Activated CD4-positive, CD25-positive, alpha-beta regulatory T cell treated with anti-CD3 and anti-CD28 coated beads, Interleukin-2, amount 50 U/mL, for 72 hours (primary cell): ENCODE data around the gene SRPK2.
"Not testable (repeated sequence)": the region's sequence is repeated elsewhere in the genome, so short reads cannot be mapped to it uniquely, and the experiment has no call there.

Source experiments
- DNase-seq: peaks from one replicate; pipeline ENCODE4 v3.0.0; 2021

Gene SRPK2

DNA sequence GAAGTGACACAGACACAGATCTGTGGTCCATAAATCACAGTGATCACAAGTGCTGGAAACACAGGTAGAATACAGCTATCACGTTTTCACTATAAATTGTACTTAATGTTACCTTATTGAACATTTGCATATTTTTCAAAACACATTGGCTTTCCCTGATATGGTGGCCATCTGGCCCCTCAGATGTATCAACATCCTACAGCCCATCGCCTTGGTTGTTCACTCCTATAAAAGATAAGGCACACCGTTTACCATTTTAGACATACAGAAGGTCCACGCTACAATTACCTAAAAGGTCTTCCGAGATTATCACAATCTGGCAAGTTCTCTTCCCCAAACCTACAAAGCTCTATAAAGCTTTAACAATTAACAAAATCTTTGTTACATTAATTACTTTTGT lies 91.4 kb downstream of the SRPK2 start:
- no peak for DNase-seq

DNA sequence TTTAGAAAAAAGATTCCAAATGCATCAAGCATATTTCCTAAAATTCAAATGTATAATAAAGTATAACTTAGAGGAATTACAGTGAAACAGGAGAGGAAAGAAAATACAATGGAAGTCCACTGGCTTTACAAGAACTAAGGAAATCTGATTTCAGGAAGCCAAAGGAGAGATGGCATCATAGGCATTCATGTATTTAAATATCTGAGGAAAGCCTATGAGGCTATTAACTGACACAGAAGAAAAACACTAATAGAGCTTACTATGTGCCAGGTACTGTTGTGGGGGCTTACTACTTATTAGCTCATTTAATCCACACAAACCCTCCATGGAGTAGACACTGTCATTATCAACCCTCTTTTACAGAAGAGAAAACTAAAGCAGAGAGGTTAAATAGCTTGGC lies 92.2 kb downstream of the SRPK2 start:
- no peak for DNase-seq

DNA sequence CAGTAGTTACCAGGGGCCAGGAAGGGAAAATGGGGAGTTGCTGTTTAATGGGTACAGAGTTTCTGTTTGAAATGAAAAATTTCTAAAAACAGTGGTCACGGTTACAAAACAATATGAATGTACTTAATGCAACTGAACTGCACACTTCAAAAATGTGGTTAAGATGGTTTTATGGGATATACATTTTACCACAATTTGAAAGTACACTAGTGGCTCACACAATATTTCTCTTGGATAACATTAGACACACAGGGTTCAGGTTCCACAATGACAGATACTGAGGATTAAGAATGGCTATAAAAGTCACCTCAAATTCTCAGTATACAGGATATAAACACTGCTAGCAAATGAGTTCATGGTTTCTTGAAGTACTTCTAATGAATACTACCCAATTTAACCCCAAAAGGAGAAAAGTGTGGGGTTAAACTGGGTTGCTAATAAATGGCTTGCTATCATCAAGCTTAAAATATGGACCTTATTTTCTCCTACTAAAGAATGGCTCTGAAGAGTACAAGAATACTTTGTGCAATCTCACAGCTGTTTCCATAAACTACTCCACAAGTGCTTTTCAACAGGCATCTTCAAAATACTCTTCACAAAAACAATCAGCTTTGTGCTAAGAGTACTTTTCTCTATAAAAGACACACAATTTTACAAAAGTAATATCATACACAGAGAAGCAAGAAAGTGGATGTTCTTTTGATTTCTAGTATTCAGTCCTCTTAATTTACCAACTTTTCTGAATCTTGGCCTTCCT lies 92.9 kb downstream of the SRPK2 start:
- DNase-seq: no peak

DNA sequence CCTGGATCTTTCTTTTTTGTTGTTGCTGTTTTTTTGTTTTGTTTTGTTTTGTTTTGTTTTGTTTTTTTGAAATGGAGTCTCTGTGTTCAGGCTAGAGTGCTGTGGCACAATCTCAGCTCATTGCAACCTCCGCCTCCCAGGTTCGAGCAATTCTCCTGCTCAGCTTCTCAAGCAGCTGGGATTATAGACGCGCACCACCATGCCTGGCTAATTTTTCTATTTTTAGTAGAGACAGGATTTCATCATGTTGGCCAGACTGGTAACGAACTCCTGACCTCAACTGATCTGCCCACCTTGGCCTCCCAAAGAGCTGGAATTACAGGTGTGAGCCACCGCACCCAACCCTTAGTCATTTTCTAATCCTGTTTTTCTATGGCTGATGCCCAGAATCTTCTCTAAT lies 94.2 kb downstream of the SRPK2 start:
- not testable (repeated sequence) for DNase-seq

DNA sequence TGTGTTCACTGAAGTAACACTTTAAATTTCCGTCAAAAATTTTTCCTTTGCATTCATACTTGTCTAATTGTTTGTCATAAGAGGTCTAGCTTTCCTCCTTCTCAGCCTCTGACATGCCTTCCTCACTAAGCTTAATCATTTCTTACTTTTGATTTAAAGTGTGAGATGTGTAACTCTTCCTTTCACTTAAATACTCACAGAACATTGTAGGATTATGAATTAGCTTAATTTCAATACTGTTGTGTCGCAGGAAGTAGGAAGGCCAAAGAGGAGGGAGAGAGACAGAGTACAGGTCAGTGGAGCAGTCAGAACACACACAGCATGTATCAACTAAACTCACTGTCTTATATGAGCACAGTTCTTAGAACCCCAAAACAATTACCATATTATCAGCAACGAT lies 99.0 kb downstream of the SRPK2 start:
- no peak for DNase-seq

DNA sequence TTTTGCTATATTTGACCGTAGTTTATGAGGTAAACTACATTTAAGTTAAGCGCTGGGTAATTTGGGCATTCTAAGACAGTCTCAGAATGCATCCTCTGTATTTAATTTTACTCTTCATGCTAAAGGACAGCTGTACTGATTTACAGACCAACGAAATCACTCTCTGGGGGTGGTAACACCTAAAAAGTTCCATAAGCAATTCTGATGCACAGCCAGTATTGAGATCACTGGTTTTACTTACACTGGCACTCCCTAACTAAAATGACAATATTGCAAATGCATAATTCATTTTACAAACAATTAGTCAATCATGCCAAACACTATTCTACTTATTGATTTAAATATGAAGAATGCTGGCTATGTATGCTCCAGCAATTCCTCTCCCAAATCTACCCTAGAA lies 102.3 kb downstream of the SRPK2 start:
- DNase-seq: no peak

DNA sequence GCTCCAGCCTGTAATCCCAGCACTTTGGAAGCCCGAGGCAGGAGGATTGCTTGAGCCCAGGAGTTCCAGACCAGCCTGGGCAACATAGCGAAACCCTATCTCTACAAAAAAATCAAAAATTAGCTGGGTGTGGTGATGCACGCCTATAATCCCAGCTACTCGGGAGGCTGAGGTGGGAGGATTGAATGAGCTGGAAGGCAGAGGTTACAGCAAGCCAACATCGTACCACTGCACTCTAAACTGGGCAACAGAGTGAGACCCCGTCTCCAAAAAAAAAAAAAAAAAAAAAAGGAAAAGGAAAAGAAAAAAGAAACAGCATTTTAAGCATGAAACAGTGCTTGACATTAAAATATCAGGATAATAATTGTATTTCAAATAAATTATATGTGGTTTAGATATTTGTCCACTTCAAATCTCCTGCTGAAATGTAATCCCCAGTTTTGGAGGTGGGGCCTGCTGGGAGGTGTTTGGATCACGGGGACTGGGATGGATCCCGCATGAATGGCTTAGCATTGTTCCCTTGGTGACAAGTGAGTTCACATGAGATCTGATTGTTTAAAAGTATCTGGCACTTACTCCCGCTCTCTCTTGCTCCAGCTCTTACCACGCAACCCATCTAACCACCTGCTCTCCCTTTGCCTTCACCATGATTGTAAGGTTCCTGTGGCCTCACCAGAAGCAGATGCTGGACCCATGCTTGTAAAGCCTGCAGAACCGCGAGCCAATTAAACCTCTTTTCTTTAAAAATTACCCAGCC lies 103.4 kb downstream of the SRPK2 start:
- DNase-seq: no peak

DNA sequence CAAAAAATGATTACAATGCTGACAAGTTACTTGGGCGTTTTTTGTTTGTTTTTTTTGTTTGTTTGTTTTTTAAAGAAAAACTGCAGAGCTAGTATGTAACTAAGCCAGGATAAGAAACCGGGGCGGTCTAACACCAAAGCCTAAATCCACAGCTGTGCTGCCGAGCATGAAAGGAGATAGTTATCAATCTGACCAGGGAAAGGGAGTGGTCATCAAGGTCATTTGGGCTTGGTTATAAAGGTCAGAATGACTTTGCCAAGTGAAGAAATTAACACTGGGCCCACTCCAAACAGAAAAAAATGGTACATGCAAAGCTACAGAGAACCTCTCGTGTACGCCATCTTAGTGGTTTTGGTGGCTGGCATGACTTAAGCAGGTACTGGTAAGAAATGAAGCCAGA lies 104.7 kb downstream of the SRPK2 start:
- DNase-seq: no peak

DNA sequence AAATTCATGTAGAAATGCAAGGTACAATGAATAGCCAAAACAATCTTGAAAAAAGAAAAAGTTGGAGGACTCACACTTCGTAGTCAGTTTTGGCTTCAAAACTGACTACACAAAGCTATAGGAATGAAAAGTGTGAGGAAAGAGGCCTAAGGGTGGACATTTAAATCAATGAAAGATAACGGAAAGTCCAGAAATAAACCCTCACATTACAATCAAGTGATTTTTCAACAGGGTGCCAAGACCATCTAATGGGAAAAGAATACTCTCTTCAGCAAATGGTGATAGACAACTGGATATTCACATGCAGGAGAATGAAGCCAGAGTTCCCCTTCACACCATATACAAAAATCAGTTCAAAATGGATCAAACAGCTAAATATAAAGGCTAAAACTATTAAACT lies 106.8 kb downstream of the SRPK2 start:
- DNase-seq: no peak

DNA sequence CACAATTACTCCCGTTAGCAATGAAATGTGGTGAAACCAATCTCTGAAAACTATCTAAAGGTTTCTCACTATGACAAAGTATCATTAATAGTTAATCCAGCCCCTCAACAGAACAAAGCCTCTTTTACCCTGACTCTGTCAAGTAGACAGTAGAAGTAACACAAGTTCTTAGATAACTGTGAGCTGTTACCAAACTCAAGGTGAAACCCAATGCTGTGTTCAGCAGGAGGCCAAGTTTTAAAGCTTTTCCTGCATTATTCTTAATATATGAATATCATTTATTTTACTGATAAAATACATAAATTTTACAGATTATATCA lies 109.1 kb downstream of the SRPK2 start:
- no peak for DNase-seq

DNA sequence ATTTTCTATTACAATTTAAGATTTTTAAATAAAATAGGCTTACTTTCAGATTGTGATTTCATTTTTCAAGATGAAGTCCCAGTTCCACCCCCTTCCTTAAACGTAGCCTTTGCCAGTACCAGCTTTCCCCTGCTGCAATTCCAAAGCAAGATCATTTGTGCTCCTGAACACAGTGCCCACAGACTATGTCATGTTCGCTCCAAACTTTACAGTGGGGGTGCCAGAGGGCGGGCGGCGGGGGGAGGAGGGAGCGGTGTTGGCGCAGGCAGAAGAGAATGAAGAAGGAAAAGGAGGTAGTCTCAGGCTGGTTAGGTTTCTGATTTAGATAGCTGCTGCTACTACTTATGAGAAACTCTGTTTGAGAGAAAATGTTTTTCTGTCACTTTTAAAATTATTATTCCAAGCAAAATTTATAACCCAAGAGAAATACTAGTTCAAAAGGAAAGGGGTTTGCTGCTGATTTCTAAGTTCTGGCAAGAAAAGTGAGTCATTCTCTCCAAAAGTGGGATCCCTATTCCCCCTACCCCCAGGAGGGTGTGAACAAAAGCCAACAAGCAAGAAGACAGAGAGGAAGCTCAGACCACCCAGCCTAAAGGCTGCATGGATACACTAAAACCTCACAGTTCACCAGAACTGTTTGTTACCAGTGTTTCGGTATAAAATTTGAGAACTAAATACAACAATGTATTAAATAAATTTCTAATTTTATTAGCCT lies 109.6 kb downstream of the SRPK2 start:
- DNase-seq: no peak

DNA sequence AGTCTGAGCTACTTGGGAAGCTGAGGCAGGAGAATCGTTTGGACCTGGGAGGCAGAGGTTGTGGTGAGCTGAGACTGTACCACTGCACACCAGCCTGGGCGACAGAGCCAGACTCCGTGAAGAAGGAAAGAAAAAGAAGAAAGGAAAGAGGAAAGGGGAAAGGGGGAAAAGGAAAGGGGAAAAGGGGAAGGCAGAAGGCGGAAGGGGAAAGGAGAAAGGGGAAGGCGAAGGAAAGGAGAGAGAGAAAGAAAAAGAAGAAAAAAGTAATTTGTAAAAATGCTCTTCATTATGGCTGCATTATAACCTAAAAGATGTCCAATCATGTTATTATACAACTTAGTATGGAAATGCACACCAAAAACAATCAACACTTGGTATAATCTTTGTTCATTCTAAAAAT lies 110.2 kb downstream of the SRPK2 start:
- no peak for DNase-seq

DNA sequence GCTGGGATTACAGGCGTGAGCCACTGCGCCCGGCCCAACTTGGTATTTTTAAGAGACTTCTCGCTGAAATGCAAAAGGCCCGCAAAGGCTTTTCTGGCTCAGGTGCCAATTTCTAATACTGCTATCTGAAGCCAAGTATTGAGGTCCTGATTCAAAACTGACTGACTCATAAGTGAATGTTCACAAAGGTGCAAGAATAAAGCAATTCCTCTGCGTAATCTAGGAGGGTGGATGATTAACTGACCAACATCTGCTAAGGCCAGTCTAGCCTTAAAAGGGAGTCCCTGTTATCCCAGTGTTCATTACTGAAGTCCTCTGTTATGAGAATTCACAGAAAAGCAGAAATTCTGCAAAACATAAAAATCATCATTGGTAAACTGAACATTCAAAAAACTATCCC lies 111.4 kb downstream of the SRPK2 start:
- DNase-seq: no peak

DNA sequence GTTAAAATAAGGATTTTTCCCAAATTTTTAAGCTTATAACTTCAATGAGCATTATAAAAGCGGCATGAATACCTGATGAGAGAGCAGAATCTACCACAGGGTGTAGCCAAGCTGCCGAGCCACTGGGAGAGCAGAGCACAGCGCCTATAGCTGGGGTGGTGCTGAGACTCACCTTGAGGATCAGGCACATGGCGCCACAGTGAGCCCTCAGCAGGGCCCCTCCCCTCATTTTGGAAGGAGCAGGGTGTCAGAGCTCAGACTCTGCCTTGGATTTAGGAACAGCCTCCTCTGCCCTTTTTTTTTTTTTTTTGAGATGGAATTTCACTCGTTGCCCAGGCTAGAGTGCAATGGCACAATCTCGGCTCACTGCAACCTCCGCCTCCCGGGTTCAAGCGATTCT lies 118.6 kb downstream of the SRPK2 start:
- DNase-seq: no peak

DNA sequence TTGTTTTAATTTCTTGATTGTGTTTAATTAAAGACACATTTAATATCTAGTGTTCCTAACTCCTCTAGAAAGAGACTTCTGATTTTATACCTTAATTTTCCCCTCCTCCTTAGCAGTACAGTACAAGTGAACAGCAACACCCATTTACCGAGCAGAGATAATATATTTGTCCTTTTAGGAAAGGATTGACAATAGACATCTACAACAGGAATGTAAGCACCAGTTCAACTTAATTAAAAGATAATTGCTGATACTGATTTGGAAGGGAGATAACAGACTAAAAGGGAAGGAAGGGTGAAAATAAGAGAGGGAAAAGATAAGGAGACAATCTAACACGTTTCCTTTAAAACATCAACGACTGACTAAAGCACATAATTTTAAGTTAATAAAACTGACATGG lies 119.3 kb downstream of the SRPK2 start:
- no peak for DNase-seq

DNA sequence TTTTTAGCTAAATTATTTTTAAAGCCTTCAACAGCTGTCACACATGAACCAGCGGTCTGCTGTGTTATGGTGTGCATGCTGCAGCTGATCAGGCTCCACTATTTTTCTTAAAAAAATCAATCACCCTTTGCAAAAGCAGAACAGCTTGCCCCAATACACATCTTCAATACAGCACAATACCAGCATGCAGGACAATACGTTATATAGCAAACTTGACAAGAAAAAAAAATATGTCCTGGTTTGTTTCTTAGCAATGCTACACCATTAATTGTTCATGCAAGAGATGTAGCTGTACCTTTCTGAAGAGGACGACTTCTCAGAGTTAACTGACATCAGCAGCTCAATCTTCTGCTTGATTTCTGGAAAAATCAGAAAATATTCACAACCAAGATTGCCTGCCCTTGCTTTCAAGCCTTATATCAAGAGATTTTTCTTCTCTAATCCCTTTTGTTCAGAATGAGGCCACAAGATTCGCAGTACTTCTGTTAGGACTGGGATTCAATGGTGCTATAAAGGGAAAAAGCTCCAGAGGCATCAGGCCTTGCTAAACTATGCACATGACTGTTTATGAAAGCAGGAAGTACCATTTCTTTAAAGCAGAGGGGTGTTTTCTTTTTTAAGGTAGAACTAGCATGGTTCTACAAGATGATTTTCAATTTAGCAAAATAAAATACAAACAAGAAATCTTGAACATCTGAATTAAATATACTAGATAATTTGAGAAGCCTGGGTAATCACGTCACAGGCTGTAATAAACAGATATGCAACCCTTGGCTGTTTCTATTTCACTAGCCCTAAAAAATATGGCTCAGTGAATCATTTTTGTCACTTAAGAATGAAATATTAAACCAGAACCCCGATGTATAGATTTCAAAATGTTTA lies 120.0 kb downstream of the SRPK2 start:
- no peak for DNase-seq

DNA sequence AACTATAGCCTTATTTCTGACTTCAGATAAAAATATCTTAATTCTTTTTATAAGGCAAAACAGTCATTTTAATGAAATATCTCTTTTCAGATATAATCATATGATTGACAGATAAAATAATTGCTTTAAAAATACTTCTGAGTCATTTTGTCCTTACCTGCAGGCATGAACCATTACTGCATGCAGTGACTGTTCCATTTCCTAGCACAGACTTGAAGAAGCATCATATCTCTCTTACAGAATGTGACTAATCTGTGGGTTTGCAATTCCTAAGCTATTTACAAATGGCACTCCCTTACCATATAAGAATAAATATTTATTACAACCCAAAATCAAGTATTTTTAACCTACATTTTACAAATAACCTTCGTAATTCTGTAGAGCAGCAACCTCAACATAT lies 120.7 kb downstream of the SRPK2 start:
- DNase-seq: no peak

DNA sequence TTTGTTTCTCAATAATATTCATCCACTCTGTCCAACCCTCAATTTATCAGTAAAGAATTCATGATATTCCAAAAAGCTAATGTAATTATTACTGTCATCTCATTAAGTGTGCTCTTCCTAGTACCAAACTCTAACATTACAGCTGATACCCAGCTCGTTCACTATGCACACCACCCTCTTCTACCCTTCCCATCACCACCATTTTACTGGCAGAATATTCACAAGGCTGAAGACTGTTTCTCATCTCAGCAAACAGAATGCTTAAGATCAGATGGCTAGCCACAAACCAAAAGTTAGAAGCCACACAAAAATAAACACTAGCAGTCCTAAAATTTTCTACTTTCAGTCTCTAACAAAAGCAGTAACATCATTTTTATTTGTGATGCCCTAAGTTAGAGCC lies 121.5 kb downstream of the SRPK2 start:
- no peak for DNase-seq

DNA sequence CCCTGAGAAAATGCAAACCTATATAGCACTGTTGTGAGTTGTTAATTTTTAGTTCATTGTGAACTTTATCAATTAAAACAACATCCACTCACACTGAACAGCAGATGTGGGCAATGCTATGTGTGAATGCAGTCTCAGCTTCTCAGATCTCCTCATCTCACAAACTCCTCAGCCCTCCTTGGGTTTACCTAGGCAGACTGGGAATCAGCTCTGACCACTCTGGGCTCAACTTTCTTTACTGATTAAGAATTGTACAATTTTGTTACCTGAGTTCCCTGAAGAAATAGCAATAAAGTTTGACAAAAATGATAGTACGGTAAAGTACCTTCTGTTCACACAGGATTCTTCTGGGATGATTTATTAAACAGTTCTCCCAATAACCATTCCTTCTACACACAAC lies 124.0 kb downstream of the SRPK2 start:
- no peak for DNase-seq

DNA sequence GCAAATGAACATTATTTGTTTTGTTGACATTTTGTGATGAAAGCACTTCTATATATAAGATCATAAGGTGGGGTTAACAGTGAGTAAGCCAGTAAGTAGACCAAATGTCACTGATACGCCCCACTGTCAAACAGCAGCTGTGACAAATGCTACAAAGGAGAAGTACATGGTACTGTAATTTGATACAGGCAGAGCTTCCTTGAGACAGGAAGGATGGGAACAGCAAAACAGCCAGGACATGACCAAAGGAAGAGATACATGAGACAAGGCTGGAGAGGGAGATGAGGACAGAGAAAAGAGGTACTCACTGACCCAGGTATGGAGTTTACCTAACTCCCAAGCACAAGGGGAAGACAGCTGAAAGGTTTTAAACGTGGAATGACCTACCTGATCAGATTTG lies 127.0 kb downstream of the SRPK2 start:
- DNase-seq: no peak

DNA sequence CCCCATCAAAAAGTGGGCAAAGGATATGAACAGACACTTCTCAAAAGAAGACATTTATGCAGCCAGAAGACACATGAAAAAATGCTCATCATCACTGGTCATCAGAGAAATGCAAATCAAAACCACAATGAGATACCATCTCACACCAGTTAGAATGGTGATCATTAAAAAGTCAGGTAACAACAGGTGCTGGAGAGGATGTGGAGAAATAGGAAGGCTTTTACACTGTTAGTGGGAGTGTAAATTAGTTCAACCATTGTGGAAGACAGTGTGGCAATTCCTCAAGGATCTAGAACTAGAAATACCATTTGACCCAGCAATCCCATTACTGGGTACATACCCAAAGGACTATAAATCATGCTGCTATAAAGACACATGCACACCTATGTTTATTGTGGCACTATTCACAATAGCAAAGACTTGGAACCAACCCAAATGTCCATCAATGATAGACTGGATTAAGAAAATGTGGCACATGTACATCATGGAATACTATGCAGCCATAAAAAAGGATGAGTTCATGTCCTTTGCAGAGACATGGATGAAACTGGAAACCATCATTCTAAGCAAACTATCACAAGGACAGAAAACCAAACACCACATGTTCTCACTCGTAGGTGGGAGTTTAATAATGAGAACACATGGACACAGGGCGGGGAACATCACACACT lies 128.4 kb downstream of the SRPK2 start:
- DNase-seq: not testable (repeated sequence)

DNA sequence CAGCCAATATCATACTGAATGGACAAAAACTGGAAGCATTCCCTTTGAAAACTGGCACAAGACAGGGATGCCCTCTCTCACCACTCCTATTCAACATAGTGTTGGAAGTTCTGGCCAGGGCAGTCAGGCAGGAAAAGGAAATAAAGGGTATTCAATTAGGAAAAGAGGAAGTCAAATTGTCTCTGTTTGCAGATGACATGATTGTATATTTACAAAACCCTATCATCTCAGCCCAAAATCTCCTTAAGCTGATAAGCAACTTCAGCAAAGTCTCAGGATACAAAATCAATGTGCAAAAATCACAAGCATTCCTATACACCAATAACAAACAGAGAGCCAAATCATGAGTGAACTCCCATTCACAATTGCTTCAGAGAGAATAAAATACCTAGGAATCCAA lies 129.8 kb downstream of the SRPK2 start:
- DNase-seq: not testable (repeated sequence)

DNA sequence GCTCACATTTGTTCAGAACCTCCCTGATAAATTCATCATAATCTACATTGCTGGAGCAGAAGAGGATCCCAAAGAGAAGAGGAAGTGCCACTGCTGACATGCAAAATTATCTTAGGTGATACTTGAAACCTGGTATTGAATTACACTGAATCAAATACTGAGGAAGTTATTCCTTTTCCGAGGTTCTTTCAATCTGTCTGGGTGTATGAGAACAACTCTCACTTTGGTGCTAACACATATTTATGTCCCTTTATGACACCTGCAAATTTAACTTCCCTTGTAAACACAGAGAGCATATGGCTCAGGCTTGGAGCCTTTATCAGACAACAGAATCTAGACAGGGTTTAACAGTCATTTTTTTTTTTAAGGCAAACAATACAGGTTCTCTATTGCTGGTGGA lies 131.4 kb downstream of the SRPK2 start:
- DNase-seq: no peak
